Testis (tissue), 2 donors: ENCODE data around the gene SFMBT2.

Experiments used
- CTCF ChIP-seq, 3 experiments: fragments of 450-650 bp in 2 of 3; fragments of 200-600 bp in 1 of 3; sonication (generic) in 1 of 3; IDR thresholded peaks; one replicate each; pipeline ENCODE4 v1.5.1; 2016 to 2019; ENCODE audit warnings: antibody characterized with exemption in 3 of 3, mild to moderate bottlenecking in 2 of 3, moderate library complexity in 1 of 3
- POLR2A ChIP-seq: fragments of 450-650 bp; IDR thresholded peaks from one replicate; pipeline ENCODE4 v1.6.1; 2017; ENCODE audit warnings: antibody characterized with exemption, mild to moderate bottlenecking, moderate library complexity

DNA sequence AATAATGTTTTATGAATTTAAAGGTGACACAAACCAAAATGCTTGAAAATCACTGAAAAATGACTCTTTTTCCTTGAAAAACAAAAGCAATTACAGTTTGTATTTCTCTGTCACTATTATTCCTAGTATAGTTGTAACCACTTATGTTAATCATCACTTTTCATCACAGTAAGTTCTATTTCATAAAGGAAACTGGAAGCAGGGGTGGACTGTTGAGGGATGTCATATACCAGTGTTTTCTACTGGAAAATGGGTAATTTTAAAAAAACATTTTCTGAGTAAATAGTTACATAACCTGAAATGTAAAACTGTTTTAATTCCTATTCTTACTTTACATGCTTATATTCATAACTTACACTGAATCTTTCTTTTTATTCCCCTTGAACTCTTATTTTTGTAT lies 32.2 kb upstream of the SFMBT2 start:
- no peak for TF ChIP-seq POLR2A
- TF ChIP-seq CTCF (IDR thresholded peaks at IDR 0.05): no peak
